LNCaP clone FGC (cell line): ENCODE results near the gene ALDH18A1.
A peak's percentile ranks its signal among the peaks of the same experiment; 100 is the strongest.

Experiments used
- DNase-seq: peaks from one replicate; pipeline ENCODE4 v3.0.0-alpha.2; 2011; ENCODE audit warnings: low read depth
- H3K4me3 ChIP-seq: 2 replicates; pipeline ENCODE4 v1.5.1; 2011; ENCODE audit warnings: mild to moderate bottlenecking, low read depth, low read length, control low read depth
- TF ChIP-seq, protein P1 (sequence below): IDR thresholded peaks from 2 replicates; pipeline ENCODE4 v1.5.1; 2012; ENCODE audit warnings: mild to moderate bottlenecking; ENCODE audit not compliant: control insufficient read depth, insufficient read depth; ENCODE audit errors: extremely low read depth

The ALDH18A1 gene

DNA sequence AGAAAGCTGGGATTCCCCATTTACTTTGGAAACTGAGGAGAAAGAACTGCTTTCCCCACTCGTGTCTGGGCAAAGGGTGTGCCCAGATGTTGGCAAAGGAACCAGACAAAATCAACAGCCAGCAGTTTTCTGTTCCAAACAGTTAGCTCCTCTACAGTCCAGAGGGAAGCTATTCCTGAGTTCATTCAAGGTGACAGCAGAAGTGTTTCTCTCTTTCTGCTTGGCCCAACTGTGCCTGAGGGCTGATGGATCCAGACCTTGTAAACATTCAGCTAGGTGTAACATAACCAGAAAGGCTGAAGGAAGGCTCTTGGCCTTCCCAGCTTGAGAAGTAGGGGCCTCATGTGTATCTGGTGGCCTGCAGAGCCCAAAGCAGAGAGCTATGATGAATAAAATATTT lies 7.0 kb upstream of the ALDH18A1 start:
- TF ChIP-seq, protein P1, sequence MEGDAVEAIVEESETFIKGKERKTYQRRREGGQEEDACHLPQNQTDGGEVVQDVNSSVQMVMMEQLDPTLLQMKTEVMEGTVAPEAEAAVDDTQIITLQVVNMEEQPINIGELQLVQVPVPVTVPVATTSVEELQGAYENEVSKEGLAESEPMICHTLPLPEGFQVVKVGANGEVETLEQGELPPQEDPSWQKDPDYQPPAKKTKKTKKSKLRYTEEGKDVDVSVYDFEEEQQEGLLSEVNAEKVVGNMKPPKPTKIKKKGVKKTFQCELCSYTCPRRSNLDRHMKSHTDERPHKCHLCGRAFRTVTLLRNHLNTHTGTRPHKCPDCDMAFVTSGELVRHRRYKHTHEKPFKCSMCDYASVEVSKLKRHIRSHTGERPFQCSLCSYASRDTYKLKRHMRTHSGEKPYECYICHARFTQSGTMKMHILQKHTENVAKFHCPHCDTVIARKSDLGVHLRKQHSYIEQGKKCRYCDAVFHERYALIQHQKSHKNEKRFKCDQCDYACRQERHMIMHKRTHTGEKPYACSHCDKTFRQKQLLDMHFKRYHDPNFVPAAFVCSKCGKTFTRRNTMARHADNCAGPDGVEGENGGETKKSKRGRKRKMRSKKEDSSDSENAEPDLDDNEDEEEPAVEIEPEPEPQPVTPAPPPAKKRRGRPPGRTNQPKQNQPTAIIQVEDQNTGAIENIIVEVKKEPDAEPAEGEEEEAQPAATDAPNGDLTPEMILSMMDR, result no peak
- H3K4me3 ChIP-seq, result no peak overlapping the region
- peak; percentile 13 for DNase-seq

DNA sequence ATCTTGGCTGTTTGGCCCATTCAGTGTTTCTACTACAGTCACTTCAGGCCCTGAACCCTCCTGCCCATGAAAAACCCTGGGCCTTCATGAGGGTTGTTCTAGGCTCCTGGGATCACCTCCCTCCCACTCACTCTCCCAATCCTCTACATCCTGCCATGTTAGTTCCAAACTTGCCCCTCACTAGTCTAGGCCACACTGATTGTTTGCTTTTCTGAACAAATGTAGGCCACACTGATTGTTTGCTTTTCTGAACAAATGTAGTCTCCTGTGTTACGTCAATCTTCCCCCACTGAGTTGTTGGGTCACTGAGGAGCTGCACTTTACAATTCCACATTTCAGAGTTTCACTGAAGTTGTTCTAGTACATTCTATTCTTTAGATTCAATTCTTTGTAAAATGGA lies 5.3 kb upstream of the ALDH18A1 start:
- no peak for DNase-seq
- no peak overlapping the region for H3K4me3 ChIP-seq
- TF ChIP-seq, protein P1, result no peak

DNA sequence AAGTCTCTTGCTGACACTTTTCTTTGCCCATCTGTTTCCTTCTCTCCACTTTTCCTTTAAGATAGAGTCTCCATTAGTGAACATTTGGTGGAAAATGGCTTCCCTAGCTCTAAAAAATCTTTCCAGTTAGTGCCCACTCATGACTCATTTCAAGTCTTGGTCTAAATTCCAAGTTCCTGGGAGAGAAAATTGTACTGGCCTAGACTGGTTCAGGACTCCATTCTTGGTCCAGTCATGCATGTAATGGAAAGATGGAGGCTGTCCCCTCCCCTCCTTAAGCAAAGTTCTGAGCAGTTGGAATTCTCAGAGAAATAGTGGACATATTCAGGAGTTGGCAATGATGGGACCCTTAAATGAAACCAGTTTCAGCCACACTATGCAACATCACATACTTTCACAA lies 3.8 kb upstream of the ALDH18A1 start:
- no peak for DNase-seq
- TF ChIP-seq, protein P1, result no peak
- H3K4me3 ChIP-seq, result no peak overlapping the region

DNA sequence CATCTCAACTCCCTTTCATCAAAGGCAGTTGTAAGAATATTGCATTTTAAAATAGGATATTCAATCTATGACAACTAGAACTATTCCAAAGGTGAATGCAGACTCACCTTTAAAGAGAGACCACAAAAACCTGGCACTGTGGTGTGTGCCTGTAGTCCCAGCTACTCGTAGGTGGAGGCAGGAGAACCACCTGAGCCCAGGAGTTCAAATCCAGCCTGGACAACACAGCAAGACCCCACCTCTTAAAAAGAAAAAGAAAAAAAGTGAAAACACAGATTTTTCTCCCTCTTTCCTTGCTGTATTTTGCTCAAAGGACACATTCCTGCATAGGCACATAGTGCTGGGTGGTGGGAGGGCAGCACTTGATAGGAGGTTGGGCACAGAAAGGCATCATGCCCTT lies 739 bp upstream of the ALDH18A1 start:
- no peak for DNase-seq
- TF ChIP-seq, protein P1, result no peak
- peak overlapping the region; percentile 87 for H3K4me3 ChIP-seq

DNA sequence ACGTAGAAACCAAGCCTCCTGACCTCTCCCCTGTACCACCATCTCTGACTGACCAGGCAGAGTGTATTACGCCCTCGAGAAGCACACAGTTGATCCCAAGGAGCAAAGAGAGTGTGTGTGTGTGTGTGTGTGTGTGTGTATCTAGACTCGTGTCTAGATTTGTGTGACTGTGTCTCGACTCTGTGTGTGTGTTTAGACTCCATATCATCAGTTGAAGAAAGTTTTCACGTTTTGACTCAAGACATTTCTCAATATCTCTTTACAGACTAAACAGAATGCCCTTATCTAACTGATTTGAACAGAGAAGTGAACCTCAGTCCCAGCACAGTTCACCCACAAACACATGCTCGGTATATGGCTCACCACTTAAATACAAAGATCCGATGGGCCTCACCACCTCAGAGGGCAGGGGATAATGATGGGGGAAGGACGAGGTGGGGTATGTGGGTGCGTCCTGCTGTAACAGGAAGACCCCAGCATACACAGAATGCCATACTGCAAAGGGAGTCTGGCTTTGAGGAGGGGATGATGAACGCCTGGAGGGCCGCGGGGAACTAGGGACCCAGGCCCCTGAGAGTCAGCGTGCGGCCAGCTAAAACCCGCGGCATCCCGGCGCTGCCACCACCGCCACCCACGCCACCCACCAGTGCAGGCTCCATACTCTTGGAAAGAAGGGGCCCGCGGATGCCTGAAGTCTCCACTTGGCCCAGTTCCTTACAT lies 780 bp downstream of the ALDH18A1 start:
- no peak for DNase-seq

DNA sequence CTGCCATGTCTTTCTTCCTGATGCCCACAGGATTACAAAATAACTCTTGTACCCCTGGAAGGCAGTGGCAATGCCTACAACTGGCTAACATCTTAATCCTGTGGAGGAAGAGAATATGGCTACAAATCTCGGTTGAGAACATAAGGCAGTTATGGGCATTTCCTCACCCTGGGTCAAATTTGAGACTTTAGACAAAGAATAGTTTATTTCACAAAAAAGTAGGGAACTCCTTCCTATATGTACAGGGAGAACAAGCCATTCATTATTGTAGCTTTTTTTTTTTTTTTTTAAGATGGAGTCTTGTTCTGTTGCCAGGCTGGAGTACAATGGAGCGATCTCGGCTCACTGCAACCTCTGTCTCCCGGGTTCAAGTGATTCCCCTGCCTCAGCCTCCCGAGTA lies 2.6 kb downstream of the ALDH18A1 start:
- no peak overlapping the region for H3K4me3 ChIP-seq
- DNase-seq, result no peak
- TF ChIP-seq, protein P1, result no peak

More for the DNA sequence above, 780 bp downstream of the ALDH18A1 start:
- H3K4me3 ChIP-seq, result peak overlapping the region; percentile 87
- TF ChIP-seq, protein P1, result no peak
